Gastroesophageal sphincter (tissue), 4 donors: ENCODE measurements around the gene HTR4. TPM values are rescaled to one million over a fixed set of nuclear protein-coding genes. Genes with fewer than 3 reads are reported as not detected.
"Not testable (repeated sequence)": the region's sequence is repeated elsewhere in the genome, so short reads cannot be mapped to it uniquely, and the experiment has no call there.

Experiments
- ATAC-seq: fragments of 150-250 bp; one replicate; pipeline ENCODE4 v1.9.1; 2016; ENCODE audit warnings: mild to moderate bottlenecking, moderate library complexity
- H3K27ac ChIP-seq, 4 donors: fragments of 200-600 bp; sonication (generic) in 3 of 4; 1 replicate in 3 of 4; 2 replicates in 1 of 4; pipeline ENCODE4 v1.5.1; 2016 to 2019
- H3K27me3 ChIP-seq: fragments of 200-600 bp; sonication (generic); one replicate; pipeline ENCODE4 v1.5.1; 2019
- H3K36me3 ChIP-seq, 2 donors: fragments of 200-600 bp; sonication (generic); one replicate each; pipeline ENCODE4 v1.5.1; 2019; ENCODE audit warnings: control low read depth in 1 of 2
- H3K4me1 ChIP-seq, 3 donors: fragments of 200-600 bp; sonication (generic); 1 replicate in 2 of 3; 2 replicates in 1 of 3; pipeline ENCODE4 v1.5.1; 2016 to 2019; ENCODE audit warnings: control low read depth in 2 of 3
- H3K4me3 ChIP-seq, 2 donors: fragments of 200-600 bp; sonication (generic); one replicate each; pipeline ENCODE4 v1.5.1; 2019; ENCODE audit warnings: mild to moderate bottlenecking in 1 of 2, moderate library complexity in 1 of 2
- H3K9me3 ChIP-seq, 3 donors: fragments of 200-600 bp; sonication (generic); one replicate each; pipeline ENCODE4 v1.5.1; 2017 to 2019; ENCODE audit warnings: control low read depth in 2 of 3
- CTCF ChIP-seq, 4 experiments: fragments of 200-600 bp in 2 of 4; fragments of 450-650 bp in 2 of 4; sonication (generic) in 1 of 4; IDR thresholded peaks; one replicate each; pipeline ENCODE4 v1.5.1; 2017 to 2019; ENCODE audit warnings: antibody characterized with exemption in 4 of 4, mild to moderate bottlenecking in 2 of 4, moderate library complexity in 2 of 4
- EP300 ChIP-seq: sonication (generic); formaldehyde crosslinking; IDR thresholded peaks from one replicate; pipeline ENCODE4 v1.6.1; 2017; ENCODE audit warnings: antibody characterized with exemption, mild to moderate bottlenecking
- POLR2A ChIP-seq, 2 donors: fragments of 450-650 bp; IDR thresholded peaks; one replicate each; pipeline ENCODE4 v1.6.1; 2017; ENCODE audit warnings: antibody characterized with exemption in 2 of 2, mild to moderate bottlenecking in 2 of 2, moderate library complexity in 1 of 2
- POLR2AphosphoS5 ChIP-seq: sonication (generic); formaldehyde crosslinking; IDR thresholded peaks from one replicate; pipeline ENCODE4 v1.6.1; 2017; ENCODE audit warnings: antibody characterized with exemption
- WGBS, 2 donors: methylation state at CpG; one replicate each; pipeline ENCODE4 v1.1.5; 2018; ENCODE audit warnings: low coverage in 1 of 2; 5-methylcytosine and 5-hydroxymethylcytosine counted together
- total RNA-seq, 4 donors: library from RNA; depleted of rRNA; stranded (reverse); fragments of >200 nt; gene quantifications; one replicate each; pipeline ENCODE4 v1.1.0, GENCODE V29; 2016

Gene HTR4
- total RNA-seq, 4 donors from 2014 or later = 0.27 to 1.0 TPM; not detected in 2

GRCh38 chr5:148535190-148535589, 119.1 kb downstream of the HTR4 start:
- ATAC-seq = no peak
- Histone ChIP-seq H3K36me3 (no peaks in the 10 kb centered on the region), H3K4me3 (no peak overlapping the region), H3K27me3 (peaks cover 4% of the 10 kb centered on the region), H3K9me3 (peaks cover 0 to 25% (median 0%) of the 10 kb centered on the region in 3 donors), H3K4me1 (no peaks in the 10 kb centered on the region), H3K27ac (no peak overlapping the region)
- TF ChIP-seq EP300 (no peak), POLR2A (IDR thresholded peaks at IDR 0.05) (no peak), POLR2AphosphoS5 (no peak), CTCF (IDR thresholded peaks at IDR 0.05) (no peak)
- 60 to 68% methylated on average over 1 of the region's 1 CpG for WGBS, 2 donors

GRCh38 chr5:148532969-148533670, 121.2 kb downstream of the HTR4 start:
- TF ChIP-seq CTCF (IDR thresholded peaks at IDR 0.05) (no peak), EP300 (no peak), POLR2AphosphoS5 (no peak), POLR2A (IDR thresholded peaks at IDR 0.05) (no peak)
- ATAC-seq = no peak
- WGBS, 2 donors = 69 to 79% methylated on average over 5 of the region's 5 CpGs
- Histone ChIP-seq H3K4me3 (no peak overlapping the region), H3K27me3 (peaks cover 4% of the 10 kb centered on the region), H3K27ac (no peak overlapping the region), H3K36me3 (no peaks in the 10 kb centered on the region), H3K9me3 (peaks cover 0 to 40% (median 0%) of the 10 kb centered on the region in 3 donors), H3K4me1 (no peaks in the 10 kb centered on the region)

GRCh38 chr5:148529450-148529849, 124.9 kb downstream of the HTR4 start:
- not testable (repeated sequence) for ATAC-seq, H3K27me3 ChIP-seq, H3K36me3 ChIP-seq, H3K4me1 ChIP-seq, H3K4me3 ChIP-seq, H3K27ac ChIP-seq
- peaks cover 0 to 26% (median 0%) of the 10 kb centered on the region in 3 donors for H3K9me3 ChIP-seq
- WGBS, 2 donors = 94 to 100% methylated on average over 1 to 2 of the region's 2 CpGs

- TF ChIP-seq POLR2AphosphoS5 (no peak), CTCF (IDR thresholded peaks at IDR 0.05) (no peak), EP300 (no peak)
- H3K27me3 ChIP-seq = no peaks in the 10 kb centered on the region
- H3K36me3 ChIP-seq = no peaks in the 10 kb centered on the region
- no peak overlapping the region for H3K27ac ChIP-seq
- WGBS, 2 donors = 78 to 85% methylated on average over 5 of the region's 5 CpGs
- peaks cover 0 to 10% (median 0%) of the 10 kb centered on the region in 3 donors for H3K9me3 ChIP-seq
- ATAC-seq = no peak
- no peak overlapping the region for H3K4me3 ChIP-seq
- no peaks in the 10 kb centered on the region for H3K4me1 ChIP-seq
Measured at GRCh38 chr5:148524721-148525120, 129.6 kb downstream of the HTR4 start.

GRCh38 chr5:148523139-148523538, 131.2 kb downstream of the HTR4 start:
- H3K9me3 ChIP-seq = no peaks in the 10 kb centered on the region
- WGBS, 2 donors = 58 to 64% methylated on average over 4 to 5 of the region's 5 CpGs
- no peak for ATAC-seq
- no peaks in the 10 kb centered on the region for H3K36me3 ChIP-seq
- TF ChIP-seq CTCF (IDR thresholded peaks at IDR 0.05) (no peak), POLR2A (IDR thresholded peaks at IDR 0.05) (no peak), EP300 (no peak), POLR2AphosphoS5 (no peak)
- no peaks in the 10 kb centered on the region for H3K4me1 ChIP-seq
- no peaks in the 10 kb centered on the region for H3K27me3 ChIP-seq
- no peak overlapping the region for H3K27ac ChIP-seq
- no peak overlapping the region for H3K4me3 ChIP-seq
